ENCODE results near the gene PTDSS2.

GRCh38 chr11:486189-486588 is 36.1 kb downstream of the PTDSS2 start:
- TF ChIP-seq POLR2A (IDR thresholded peaks at IDR 0.05) (no peak), CTCF (IDR thresholded peaks at IDR 0.05) (no peak)

Measured in heart left ventricle (tissue), 13 donors.